ENCODE data around the gene TSEN2. TPM values are rescaled to one million over a fixed set of nuclear protein-coding genes. Genes with fewer than 3 reads are reported as not detected.
A peak's percentile ranks its signal among the peaks of the same experiment; 100 is the strongest.

Gene TSEN2
- total and polyA plus RNA-seq, 2 of the 4 experiments (the other 2 are of a cell fraction), result 9.5 to 14.2 TPM

DNA sequence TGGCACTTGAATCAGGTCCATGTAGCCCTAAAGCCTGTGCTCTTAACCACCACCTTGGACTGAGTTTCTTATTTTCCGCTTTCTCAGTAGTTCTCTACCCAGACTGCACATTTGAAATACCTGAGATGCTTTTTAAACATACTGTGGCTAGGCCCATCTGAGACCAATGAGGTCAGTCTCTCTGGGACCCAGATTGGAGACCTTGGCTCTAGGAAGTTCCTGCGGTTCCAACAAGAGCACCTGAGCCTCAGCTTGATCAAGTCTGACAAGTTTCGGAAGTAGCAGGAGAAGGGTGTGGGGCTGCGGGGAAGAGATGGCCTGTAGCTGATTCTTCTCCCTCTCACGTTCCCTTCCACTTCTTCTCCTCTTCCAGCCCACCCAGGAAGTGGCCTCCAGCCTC is 11.5 kb upstream of the TSEN2 start:
- H2BK5ac ChIP-seq (ENCODE audit: low read depth, low read length, poor library complexity, severe bottlenecking), result no peak overlapping the region
- no peak overlapping the region for H3K9ac ChIP-seq (ENCODE audit: low read depth, low read length)
- no CpG with 5 or more reads among the region's 5 CpGs for WGBS, 2 experiments (ENCODE audit: extremely low coverage in 2 of 2, insufficient read length in 1 of 2)
- H4K5ac ChIP-seq (ENCODE audit: low read depth, low read length), result no peak overlapping the region
- H2BK15ac ChIP-seq (ENCODE audit: low read depth, low read length), result no peak overlapping the region
- H3K27ac ChIP-seq (ENCODE audit: insufficient read depth, low read length), result no peak overlapping the region
- peaks cover 8% of the 10 kb centered on the region for H3K4me1 ChIP-seq (ENCODE audit: control insufficient read depth, insufficient read depth, low read length)
- CTCF ChIA-PET, result no interaction called here
- no peaks in the 10 kb centered on the region; the same call in 1 of the 2 replicates for H3K27me3 ChIP-seq (ENCODE audit: control insufficient read depth, insufficient read depth, low read length)
- peak overlapping the region; percentile 18; the same call in 1 of the 2 replicates for H2BK120ac ChIP-seq (ENCODE audit: low read depth, low read length)
- no peak overlapping the region for H3K18ac ChIP-seq (ENCODE audit: low read depth, low read length)
- intact Hi-C loops (cut with micrococcal nuclease) (loop anchor here (1.0 kb wide), 1 partner anchor 34 kb away; no protein-coding TSS in a partner anchor), in situ Hi-C loops (cut with MboI; ENCODE audit: low sequenced_read_pairs) (loop anchor here (10.0 kb wide), 1 partner anchor 298 kb away; no protein-coding TSS in a partner anchor), dilution Hi-C loops (cut with HindIII; ENCODE audit: low sequenced_read_pairs, unreplicated experiment) (no loop called here)
- no peak overlapping the region for H3K4me3 ChIP-seq (ENCODE audit: insufficient read depth, low read depth, low read length)
- H2AK9ac ChIP-seq (replicated peaks; ENCODE audit: low read depth, low read length, poor library complexity), result no peak overlapping the region
- H4K20me1 ChIP-seq (ENCODE audit: insufficient read depth, low read length), result no peaks in the 10 kb centered on the region
- H3K56ac ChIP-seq (ENCODE audit: extremely low read depth, insufficient read depth, low read length), result no peak overlapping the region
- DNase-seq (no peak), ATAC-seq (ENCODE audit: low read depth) (no peak)
- peaks cover 8% of the 10 kb centered on the region; the same call in 1 of the 2 replicates for H3K9me1 ChIP-seq (ENCODE audit: insufficient read depth, low read length)
- H2AFZ ChIP-seq (replicated peaks; ENCODE audit: low read length, poor library complexity), result no peak overlapping the region
- H3K79me1 ChIP-seq (ENCODE audit: low read depth in 1 of 2, low read length in 2 of 2), result no peaks in the 10 kb centered on the region
- no peak overlapping the region for H3K23ac ChIP-seq (ENCODE audit: low read depth, low read length)
- H4K91ac ChIP-seq (ENCODE audit: insufficient read depth, low read depth, low read length), result no peak overlapping the region
- H3K4ac ChIP-seq (ENCODE audit: low read depth, low read length), result peak overlapping the region; percentile 16; the same call in 1 of the 2 replicates
- no peak overlapping the region for H2BK20ac ChIP-seq (ENCODE audit: low read depth, low read length)
- H3K9me3 ChIP-seq (ENCODE audit: control insufficient read depth, insufficient read depth, low read length), result no peaks in the 10 kb centered on the region
- no peak overlapping the region for H4K8ac ChIP-seq (ENCODE audit: low read depth in 2 of 2, low read length in 2 of 2)
- no peak overlapping the region for H3K4me2 ChIP-seq (ENCODE audit: low read depth, low read length)
- POLR2A ChIA-PET (ENCODE audit: unreplicated experiment), result no interaction called here
- no peak overlapping the region for H3K14ac ChIP-seq (replicated peaks; ENCODE audit: low read depth, low read length)
- H2AK5ac ChIP-seq (ENCODE audit: low read depth, low read length), result no peak overlapping the region
- BruUV-seq (replicated peaks), result no TSS peak
- no peak for TF ChIP-seq MXI1 (IDR thresholded peaks at IDR 0.05; ENCODE audit: borderline replicate concordance, low read depth, low read length)
- no peaks in the 10 kb centered on the region for H3K36me3 ChIP-seq (ENCODE audit: control insufficient read depth, insufficient read depth, low read length)

Data from IMR-90 (cell line).